Gastroesophageal sphincter (tissue), 4 donors: ENCODE results near the gene FBXW8. TPM values are rescaled to one million over a fixed set of nuclear protein-coding genes. Genes with fewer than 3 reads are reported as not detected.

Experiments used
- ATAC-seq: fragments of 150-250 bp; one replicate; pipeline ENCODE4 v1.9.1; 2016; ENCODE audit warnings: mild to moderate bottlenecking, moderate library complexity
- H3K27ac ChIP-seq, 4 donors: fragments of 200-600 bp; sonication (generic) in 3 of 4; 1 replicate in 3 of 4; 2 replicates in 1 of 4; pipeline ENCODE4 v1.5.1; 2016 to 2019
- H3K27me3 ChIP-seq: fragments of 200-600 bp; sonication (generic); one replicate; pipeline ENCODE4 v1.5.1; 2019
- H3K36me3 ChIP-seq, 2 donors: fragments of 200-600 bp; sonication (generic); one replicate each; pipeline ENCODE4 v1.5.1; 2019; ENCODE audit warnings: control low read depth in 1 of 2
- H3K4me1 ChIP-seq, 3 donors: fragments of 200-600 bp; sonication (generic); 1 replicate in 2 of 3; 2 replicates in 1 of 3; pipeline ENCODE4 v1.5.1; 2016 to 2019; ENCODE audit warnings: control low read depth in 2 of 3
- H3K4me3 ChIP-seq, 2 donors: fragments of 200-600 bp; sonication (generic); one replicate each; pipeline ENCODE4 v1.5.1; 2019; ENCODE audit warnings: mild to moderate bottlenecking in 1 of 2, moderate library complexity in 1 of 2
- H3K9me3 ChIP-seq, 3 donors: fragments of 200-600 bp; sonication (generic); one replicate each; pipeline ENCODE4 v1.5.1; 2017 to 2019; ENCODE audit warnings: control low read depth in 2 of 3
- CTCF ChIP-seq, 4 experiments: fragments of 200-600 bp in 2 of 4; fragments of 450-650 bp in 2 of 4; sonication (generic) in 1 of 4; IDR thresholded peaks; one replicate each; pipeline ENCODE4 v1.5.1; 2017 to 2019; ENCODE audit warnings: antibody characterized with exemption in 4 of 4, mild to moderate bottlenecking in 2 of 4, moderate library complexity in 2 of 4
- EP300 ChIP-seq: sonication (generic); formaldehyde crosslinking; IDR thresholded peaks from one replicate; pipeline ENCODE4 v1.6.1; 2017; ENCODE audit warnings: antibody characterized with exemption, mild to moderate bottlenecking
- POLR2A ChIP-seq, 2 donors: fragments of 450-650 bp; IDR thresholded peaks; one replicate each; pipeline ENCODE4 v1.6.1; 2017; ENCODE audit warnings: antibody characterized with exemption in 2 of 2, mild to moderate bottlenecking in 2 of 2, moderate library complexity in 1 of 2
- POLR2AphosphoS5 ChIP-seq: sonication (generic); formaldehyde crosslinking; IDR thresholded peaks from one replicate; pipeline ENCODE4 v1.6.1; 2017; ENCODE audit warnings: antibody characterized with exemption
- WGBS, 2 donors: methylation state at CpG; one replicate each; pipeline ENCODE4 v1.1.5; 2018; ENCODE audit warnings: low coverage in 1 of 2; 5-methylcytosine and 5-hydroxymethylcytosine counted together
- total RNA-seq, 4 donors: library from RNA; depleted of rRNA; stranded (reverse); fragments of >200 nt; gene quantifications; one replicate each; pipeline ENCODE4 v1.1.0, GENCODE V29; 2016

FBXW8 gene
- total RNA-seq, 4 donors from 2014 or later, result 10.1 to 17.9 (median 13.7) TPM

- H3K9me3 ChIP-seq, result no peaks in the 10 kb centered on the region
- H3K4me1 ChIP-seq, result peaks cover 0 to 21% (median 7%) of the 10 kb centered on the region in 3 donors
- peaks cover 5% of the 10 kb centered on the region for H3K27me3 ChIP-seq
- no peak for TF ChIP-seq POLR2AphosphoS5
- H3K4me3 ChIP-seq, result no peak overlapping the region
- H3K36me3 ChIP-seq, result no peaks in the 10 kb centered on the region
- H3K27ac ChIP-seq, result no peak overlapping the region
- ATAC-seq, result no peak
- WGBS, 2 donors, result 61 to 100% methylated on average over 1 to 13 of the region's 13 CpGs
Measured at GRCh38 chr12:117044790-117045159, 134.0 kb downstream of the FBXW8 start.

GRCh38 chr12:117045160-117046010 is 134.6 kb downstream of the FBXW8 start:
- Histone ChIP-seq H3K27me3 (no peaks in the 10 kb centered on the region), H3K4me1 (peaks cover 0 to 27% (median 7%) of the 10 kb centered on the region in 3 donors), H3K27ac (no peak overlapping the region), H3K4me3 (no peak overlapping the region), H3K9me3 (no peaks in the 10 kb centered on the region), H3K36me3 (no peaks in the 10 kb centered on the region)
- ATAC-seq, result no peak
- WGBS, 2 donors, result 40 to 66% methylated on average over 1 to 14 of the region's 23 CpGs
- no peak for TF ChIP-seq CTCF (IDR thresholded peaks at IDR 0.05)
- TF ChIP-seq POLR2A (IDR thresholded peaks at IDR 0.05), result no peak
- no peak for TF ChIP-seq EP300
- no peak for TF ChIP-seq POLR2AphosphoS5

GRCh38 chr12:117046011-117046369 is 135.2 kb downstream of the FBXW8 start:
- Histone ChIP-seq H3K9me3 (no peaks in the 10 kb centered on the region), H3K4me3 (no peak overlapping the region), H3K36me3 (no peaks in the 10 kb centered on the region), H3K27ac (no peak overlapping the region), H3K27me3 (no peaks in the 10 kb centered on the region), H3K4me1 (peaks cover 0 to 33% (median 7%) of the 10 kb centered on the region in 3 donors)
- no peak for ATAC-seq
- no peak for TF ChIP-seq POLR2A (IDR thresholded peaks at IDR 0.05)
- no peak for TF ChIP-seq POLR2AphosphoS5
- no peak for TF ChIP-seq CTCF (IDR thresholded peaks at IDR 0.05)
- no peak for TF ChIP-seq EP300
- WGBS, 2 donors, result 7% methylated on average over 3 of the region's 6 CpGs; no CpG with 5 or more reads in 1 of the 2 donors

GRCh38 chr12:117046425-117046824 is 135.7 kb downstream of the FBXW8 start:
- H3K27ac ChIP-seq, result no peak overlapping the region
- 80 to 92% methylated on average over 6 to 11 of the region's 27 CpGs for WGBS, 2 donors
- ATAC-seq, result no peak

More at GRCh38 chr12:117046425-117046824, 135.7 kb downstream of the FBXW8 start:
- no peaks in the 10 kb centered on the region for H3K27me3 ChIP-seq
- TF ChIP-seq POLR2A (IDR thresholded peaks at IDR 0.05) (no peak), EP300 (no peak), CTCF (IDR thresholded peaks at IDR 0.05) (no peak), POLR2AphosphoS5 (no peak)
- no peak overlapping the region for H3K4me3 ChIP-seq
- peaks cover 0 to 36% (median 7%) of the 10 kb centered on the region in 3 donors for H3K4me1 ChIP-seq
- no peaks in the 10 kb centered on the region for H3K36me3 ChIP-seq
- no peaks in the 10 kb centered on the region for H3K9me3 ChIP-seq
